ENCODE measurements around the gene RXFP1.

RXFP1 gene

GRCh38 chr4:158521484-158522088 lies at the start of gene RXFP1:
RXFP1 (plus strand) TSS chr4:158521882; CDS start chr4:158521977, 95 bp downstream.
- TF ChIP-seq MAX (IDR thresholded peaks at IDR 0.05) (no peak), REST (IDR thresholded peaks at IDR 0.05; ENCODE audit: low read depth) (no peak), RAD21 (IDR thresholded peaks at IDR 0.05; ENCODE audit: low read depth) (no peak), TEAD4 (IDR thresholded peaks at IDR 0.05) (no peak), NFIC (IDR thresholded peaks at IDR 0.05) (no peak), USF1 (IDR thresholded peaks at IDR 0.05) (no peak), EGR1 (IDR thresholded peaks at IDR 0.05) (no peak), ZBTB7A (IDR thresholded peaks at IDR 0.05; ENCODE audit: low read depth) (no peak), EP300 (IDR thresholded peaks at IDR 0.05; ENCODE audit: borderline replicate concordance) (no peak), TAF1 (IDR thresholded peaks at IDR 0.05; ENCODE audit: low read depth) (no peak), YY1 (IDR thresholded peaks at IDR 0.05; ENCODE audit: low read depth) (no peak)

- TF ChIP-seq CEBPB (IDR thresholded peaks at IDR 0.05) = no peak
- no peak for TF ChIP-seq YY1 (IDR thresholded peaks at IDR 0.05; ENCODE audit: low read depth)
- TF ChIP-seq TCF12 (IDR thresholded peaks at IDR 0.05; ENCODE audit: low read depth) = no peak
- no peak for TF ChIP-seq CREB1 (IDR thresholded peaks at IDR 0.05; ENCODE audit: low read depth)
- TF ChIP-seq USF1 (IDR thresholded peaks at IDR 0.05) = no peak
- TF ChIP-seq FOXM1 (IDR thresholded peaks at IDR 0.05; ENCODE audit: borderline replicate concordance, low read depth) = no peak
Measured at GRCh38 chr4:158481811-158482210, 39.9 kb upstream of the RXFP1 start.

- no peak for TF ChIP-seq TAF1 (IDR thresholded peaks at IDR 0.05; ENCODE audit: low read depth)
- TF ChIP-seq CEBPB (IDR thresholded peaks at IDR 0.05) = no peak
- TF ChIP-seq RAD21 (IDR thresholded peaks at IDR 0.05; ENCODE audit: low read depth) = no peak
- TF ChIP-seq REST (IDR thresholded peaks at IDR 0.05; ENCODE audit: low read depth) = no peak
- TF ChIP-seq MAX (IDR thresholded peaks at IDR 0.05) = no peak
- no peak for TF ChIP-seq USF1 (IDR thresholded peaks at IDR 0.05)
- TF ChIP-seq ZBTB7A (IDR thresholded peaks at IDR 0.05; ENCODE audit: low read depth) = no peak
- no peak for TF ChIP-seq FOXM1 (IDR thresholded peaks at IDR 0.05; ENCODE audit: borderline replicate concordance, low read depth)
- no peak for TF ChIP-seq TCF12 (IDR thresholded peaks at IDR 0.05; ENCODE audit: low read depth)
- no peak for TF ChIP-seq TEAD4 (IDR thresholded peaks at IDR 0.05)
- no peak for TF ChIP-seq EP300 (IDR thresholded peaks at IDR 0.05; ENCODE audit: borderline replicate concordance)
- TF ChIP-seq YY1 (IDR thresholded peaks at IDR 0.05; ENCODE audit: low read depth) = no peak
- TF ChIP-seq NFIC (IDR thresholded peaks at IDR 0.05) = no peak
- TF ChIP-seq EGR1 (IDR thresholded peaks at IDR 0.05) = no peak
Measured at GRCh38 chr4:158484173-158484885, 37.4 kb upstream of the RXFP1 start.

- TF ChIP-seq TAF1 (IDR thresholded peaks at IDR 0.05; ENCODE audit: low read depth) (no peak), REST (IDR thresholded peaks at IDR 0.05; ENCODE audit: low read depth) (no peak), CREB1 (IDR thresholded peaks at IDR 0.05; ENCODE audit: low read depth) (no peak)
Measured at GRCh38 chr4:158490629-158491028, 31.1 kb upstream of the RXFP1 start.

All from Ishikawa (cell line).